ENCODE measurements around the gene SIAH3.

GRCh38 chr13:45816427-45816826 is 35.1 kb downstream of the SIAH3 start:
- TF ChIP-seq, protein P1, sequence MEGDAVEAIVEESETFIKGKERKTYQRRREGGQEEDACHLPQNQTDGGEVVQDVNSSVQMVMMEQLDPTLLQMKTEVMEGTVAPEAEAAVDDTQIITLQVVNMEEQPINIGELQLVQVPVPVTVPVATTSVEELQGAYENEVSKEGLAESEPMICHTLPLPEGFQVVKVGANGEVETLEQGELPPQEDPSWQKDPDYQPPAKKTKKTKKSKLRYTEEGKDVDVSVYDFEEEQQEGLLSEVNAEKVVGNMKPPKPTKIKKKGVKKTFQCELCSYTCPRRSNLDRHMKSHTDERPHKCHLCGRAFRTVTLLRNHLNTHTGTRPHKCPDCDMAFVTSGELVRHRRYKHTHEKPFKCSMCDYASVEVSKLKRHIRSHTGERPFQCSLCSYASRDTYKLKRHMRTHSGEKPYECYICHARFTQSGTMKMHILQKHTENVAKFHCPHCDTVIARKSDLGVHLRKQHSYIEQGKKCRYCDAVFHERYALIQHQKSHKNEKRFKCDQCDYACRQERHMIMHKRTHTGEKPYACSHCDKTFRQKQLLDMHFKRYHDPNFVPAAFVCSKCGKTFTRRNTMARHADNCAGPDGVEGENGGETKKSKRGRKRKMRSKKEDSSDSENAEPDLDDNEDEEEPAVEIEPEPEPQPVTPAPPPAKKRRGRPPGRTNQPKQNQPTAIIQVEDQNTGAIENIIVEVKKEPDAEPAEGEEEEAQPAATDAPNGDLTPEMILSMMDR (IDR thresholded peaks at IDR 0.05; ENCODE audit: low read length) = no peak
- TF ChIP-seq EZH2 (IDR thresholded peaks at IDR 0.05; ENCODE audit: borderline replicate concordance, low read length) = no peak
